ENCODE results near the gene SETD3. TPM values are rescaled to one million over a fixed set of nuclear protein-coding genes. Genes with fewer than 3 reads are reported as not detected.

Gene SETD3
- total and polyA plus RNA-seq, 2 of the 8 experiments (the other 6 are each of a cell fraction or from before 2014, with no cell fraction given) = 24.0 to 64.0 TPM

GRCh38 chr14:99475179-99475578 lies 5.5 kb downstream of the SETD3 start:
- H3K56ac ChIP-seq (replicated peaks; ENCODE audit: insufficient read length, low read depth, low read length) = no peak overlapping the region
- no peaks in the 10 kb centered on the region for H3K27me3 ChIP-seq (replicated peaks in 1 of 4; ENCODE audit: control insufficient read depth in 3 of 4, extremely low read depth in 1 of 4, insufficient read depth in 3 of 4, low read length in 3 of 4)
- TF ChIP-seq YY1 (IDR thresholded peaks at IDR 0.05; ENCODE audit: low read depth, low read length) (no peak), JUN (IDR thresholded peaks at IDR 0.05; ENCODE audit: low read depth, low read length) (no peak), CREB1 (IDR thresholded peaks at IDR 0.05) (no peak), KDM4A (IDR thresholded peaks at IDR 0.05; ENCODE audit: low read depth, low read length, severe bottlenecking) (no peak), SIRT6 (IDR thresholded peaks at IDR 0.05; ENCODE audit: low read length) (no peak), NRF1 (IDR thresholded peaks at IDR 0.05; ENCODE audit: low read depth, low read length) (no peak), JUND (IDR thresholded peaks at IDR 0.05; ENCODE audit: low read length) (no peak), KDM1A (IDR thresholded peaks at IDR 0.05; ENCODE audit: borderline replicate concordance, low read length) (no peak), HDAC2 (IDR thresholded peaks at IDR 0.05; ENCODE audit: borderline replicate concordance in 1 of 2, low read depth in 2 of 2, low read length in 2 of 2) (no peak), SRF (IDR thresholded peaks at IDR 0.05; ENCODE audit: low read depth, low read length) (no peak)
- H3K23me2 ChIP-seq (ENCODE audit: low read depth, low read length) = peaks cover 4% of the 10 kb centered on the region
- 0 out of 7 replicates have a peak overlapping the region, but pooled peaks of 1 of the 4 experiments have one; percentile 27 for H3K9ac ChIP-seq (replicated peaks in 1 of 4; ENCODE audit: extremely low read depth in 1 of 4, low read depth in 3 of 4, low read length in 3 of 4)
- peaks cover 2 to 15% of the 10 kb centered on the region in 2 experiments for H4K20me1 ChIP-seq (replicated peaks in 1 of 2; ENCODE audit: control insufficient read depth in 1 of 2, insufficient read depth in 2 of 2, low read length in 2 of 2)
- H3K18ac ChIP-seq (ENCODE audit: extremely low read depth, low read length) = no peak overlapping the region
- DNase-seq (ENCODE audit: low read depth in 1 of 2, low spot score in 2 of 2) (no peak), FAIRE-seq (no peak)
- no peak overlapping the region for H2AK5ac ChIP-seq (ENCODE audit: low read depth, low read length)
- no peak overlapping the region for H3K4ac ChIP-seq (replicated peaks; ENCODE audit: insufficient read length, low read depth, low read length)
- no peak overlapping the region for H3K4me2 ChIP-seq (ENCODE audit: insufficient read depth in 1 of 2, low read depth in 2 of 2, low read length in 2 of 2)
- ChIA-PET CTCF (ENCODE audit: partially characterized antibody) (interaction anchor here (0.9 to 2.4 kb wide), 6 partner anchors 13 to 86 kb away, joined by 3 to 19 read pairs (median 3); no protein-coding TSS in a partner anchor), POLR2A (ENCODE audit: partially characterized antibody) (no interaction called here)
- H2BK5ac ChIP-seq (ENCODE audit: low read depth, low read length) = no peak overlapping the region
- no peak overlapping the region for H2BK120ac ChIP-seq (replicated peaks; ENCODE audit: low read depth, low read length)
- no peak overlapping the region for H4K5ac ChIP-seq (ENCODE audit: insufficient read length, low read depth, low read length)
- no peak overlapping the region for H3K23ac ChIP-seq (ENCODE audit: insufficient read length)
- H3K14ac ChIP-seq (ENCODE audit: insufficient read length) = no peak overlapping the region
- H4K8ac ChIP-seq (ENCODE audit: extremely low read depth, insufficient read depth, low read length) = no peak overlapping the region
- no peak overlapping the region for H2BK15ac ChIP-seq (ENCODE audit: low read length)
- no peak overlapping the region for H3K27ac ChIP-seq (ENCODE audit: low read depth, low read length)
- no peak overlapping the region for H4K91ac ChIP-seq (replicated peaks; ENCODE audit: insufficient read length, low read length)
- H3K79me2 ChIP-seq (ENCODE audit: control insufficient read depth in 1 of 2, insufficient read depth in 2 of 2, low read length in 2 of 2) = peaks cover 14 to 97% of the 10 kb centered on the region in 2 experiments
- no peak overlapping the region for H3K4me3 ChIP-seq (ENCODE audit: extremely low read depth in 1 of 4, insufficient read depth in 2 of 4, low read depth in 3 of 4, low read length in 4 of 4)
- H2BK20ac ChIP-seq (ENCODE audit: low read length) = no peak overlapping the region
- no peaks in the 10 kb centered on the region for H3K9me3 ChIP-seq (ENCODE audit: insufficient read depth in 2 of 2, low read depth in 1 of 2, low read length in 1 of 2)
- H3K36me3 ChIP-seq (ENCODE audit: control insufficient read depth in 2 of 4, insufficient read depth in 4 of 4, low read length in 3 of 4) = no peaks in the 10 kb centered on the region
- 80% methylated on average over 9 of the region's 9 CpGs; no CpG with 5 or more reads in 1 of the 2 experiments for WGBS, 2 experiments (ENCODE audit: extremely low coverage in 1 of 2, insufficient coverage in 1 of 2, insufficient read length in 1 of 2, insufficient replicate concordance in 2 of 2, low coverage in 1 of 2, low lambda C conversion rate in 2 of 2, missing lambda C conversion rate in 1 of 2)
- peaks cover 4% of the 10 kb centered on the region; the same call in 1 of the 2 replicates for H3K79me1 ChIP-seq (ENCODE audit: low read depth, low read length)
- no peak overlapping the region for H2AFZ ChIP-seq (ENCODE audit: low read length)
- no peak overlapping the region for H2BK12ac ChIP-seq (ENCODE audit: low read depth, low read length)
- H3K4me1 ChIP-seq (replicated peaks in 1 of 4; ENCODE audit: control insufficient read depth in 3 of 4, insufficient read depth in 4 of 4, low read length in 3 of 4) = peaks cover 0 to 10% (median 2%) of the 10 kb centered on the region in 4 experiments; a peak in 4 of 7 replicates

Data from H1 (cell line).